BE2C (cell line): Measurements from ENCODE around the gene ADIRF.
"Not testable (repeated sequence)": the region's sequence is repeated elsewhere in the genome, so short reads cannot be mapped to it uniquely, and the experiment has no call there.

Experiments used
- DNase-seq: peaks from one replicate; pipeline ENCODE4 v3.0.0-alpha.2; 2020
- H3K27me3 ChIP-seq: fragments of 250-450 bp; sonication (Bioruptor Pico); 2 replicates; pipeline ENCODE4 v1.5.1; 2020; ENCODE audit warnings: mild to moderate bottlenecking
- H3K36me3 ChIP-seq: fragments of 250-450 bp; sonication (Bioruptor Pico); 2 replicates; pipeline ENCODE4 v1.5.1; 2020; ENCODE audit warnings: mild to moderate bottlenecking
- H3K4me1 ChIP-seq: fragments of 250-450 bp; sonication (Bioruptor Pico); 2 replicates; pipeline ENCODE4 v1.5.1; 2020
- H3K4me3 ChIP-seq: 2 replicates; pipeline ENCODE4 v1.5.1; 2011; ENCODE audit warnings: low read depth, low read length
- H3K9me3 ChIP-seq: fragments of 250-450 bp; sonication (Bioruptor Pico); 2 replicates; pipeline ENCODE4 v1.5.1; 2020

The ADIRF gene

GRCh38 chr10:87014986-87015716 lies 46.9 kb downstream of the ADIRF start:
- H3K9me3 ChIP-seq, H3K4me3 ChIP-seq, DNase-seq, H3K4me1 ChIP-seq, H3K36me3 ChIP-seq, H3K27me3 ChIP-seq: not testable (repeated sequence)

- DNase-seq: peak; percentile 85
- H3K27me3 ChIP-seq, H3K4me3 ChIP-seq, H3K36me3 ChIP-seq, H3K9me3 ChIP-seq, H3K4me1 ChIP-seq: not testable (repeated sequence)
These were observed 49.8 kb downstream of the ADIRF start for GRCh38 chr10:87018127-87018526.

GRCh38 chr10:87019066-87019465 lies 50.8 kb downstream of the ADIRF start:
- not testable (repeated sequence) for DNase-seq, H3K36me3 ChIP-seq, H3K4me3 ChIP-seq, H3K4me1 ChIP-seq, H3K9me3 ChIP-seq, H3K27me3 ChIP-seq

GRCh38 chr10:87019504-87019903 lies 51.2 kb downstream of the ADIRF start:
- H3K27me3 ChIP-seq, DNase-seq, H3K4me3 ChIP-seq, H3K36me3 ChIP-seq, H3K9me3 ChIP-seq, H3K4me1 ChIP-seq: not testable (repeated sequence)

- not testable (repeated sequence) for H3K4me1 ChIP-seq, H3K36me3 ChIP-seq, H3K4me3 ChIP-seq, H3K9me3 ChIP-seq, H3K27me3 ChIP-seq, DNase-seq
These were observed 51.8 kb downstream of the ADIRF start, which contains the start of gene FAM25A for GRCh38 chr10:87020056-87020455. Gene FAM25A, plus strand, starts transcription at chr10:87020294. Its CDS starts 31 bp downstream, at chr10:87020325.
